Measurements from ENCODE around the gene NUCKS1.
A peak's percentile ranks its signal among the peaks of the same experiment; 100 is the strongest.

Gene NUCKS1

DNA sequence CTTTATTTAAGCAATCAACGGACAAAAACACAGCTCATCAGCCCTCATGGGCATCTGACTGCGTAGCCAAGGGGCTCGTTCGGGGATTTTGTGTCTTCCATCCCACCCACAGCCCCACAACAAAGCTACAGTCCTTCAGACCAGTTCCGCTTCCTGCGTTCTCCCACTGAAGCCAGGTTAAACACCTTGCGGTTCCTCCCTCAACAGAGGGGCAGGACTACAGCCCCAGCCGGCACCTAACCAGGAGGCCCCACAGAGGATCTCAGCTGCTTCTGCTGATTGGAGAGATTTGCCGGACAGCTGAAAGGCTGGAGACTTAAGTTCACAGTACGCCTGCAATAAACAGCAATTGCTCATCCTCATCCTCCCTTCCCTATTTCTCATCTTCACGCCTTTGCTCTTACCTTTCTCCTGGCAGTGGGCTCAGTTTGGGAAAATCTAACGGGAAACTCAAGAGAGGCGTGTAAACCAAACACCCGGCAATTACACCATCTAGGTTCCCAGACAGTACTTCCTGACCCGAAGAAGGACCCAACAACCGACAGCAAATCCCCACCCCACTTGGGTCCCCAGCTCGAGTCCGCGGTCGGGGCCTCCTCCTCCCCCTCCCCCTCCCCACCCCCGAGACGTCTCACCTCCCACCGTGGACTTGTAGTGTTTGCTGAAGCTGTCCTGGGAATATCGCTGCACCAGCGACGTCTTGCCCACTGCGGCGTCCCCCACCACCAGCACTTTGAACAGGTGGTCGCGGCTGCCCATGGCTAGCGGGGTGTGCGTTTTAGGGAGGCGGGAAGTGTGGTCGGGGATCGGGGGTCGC lies 24.4 kb upstream of the NUCKS1 start:
- no peaks in the 10 kb centered on the region for H3K36me3 ChIP-seq (ENCODE audit: control insufficient read depth, insufficient read depth, low read length)
- peak overlapping the region; percentile 98 for H3K4me3 ChIP-seq (ENCODE audit: low read depth, low read length)
- peak overlapping the region; percentile 90 for H2AFZ ChIP-seq
- no peaks in the 10 kb centered on the region for H3K79me2 ChIP-seq
- TF ChIP-seq, protein P1, sequence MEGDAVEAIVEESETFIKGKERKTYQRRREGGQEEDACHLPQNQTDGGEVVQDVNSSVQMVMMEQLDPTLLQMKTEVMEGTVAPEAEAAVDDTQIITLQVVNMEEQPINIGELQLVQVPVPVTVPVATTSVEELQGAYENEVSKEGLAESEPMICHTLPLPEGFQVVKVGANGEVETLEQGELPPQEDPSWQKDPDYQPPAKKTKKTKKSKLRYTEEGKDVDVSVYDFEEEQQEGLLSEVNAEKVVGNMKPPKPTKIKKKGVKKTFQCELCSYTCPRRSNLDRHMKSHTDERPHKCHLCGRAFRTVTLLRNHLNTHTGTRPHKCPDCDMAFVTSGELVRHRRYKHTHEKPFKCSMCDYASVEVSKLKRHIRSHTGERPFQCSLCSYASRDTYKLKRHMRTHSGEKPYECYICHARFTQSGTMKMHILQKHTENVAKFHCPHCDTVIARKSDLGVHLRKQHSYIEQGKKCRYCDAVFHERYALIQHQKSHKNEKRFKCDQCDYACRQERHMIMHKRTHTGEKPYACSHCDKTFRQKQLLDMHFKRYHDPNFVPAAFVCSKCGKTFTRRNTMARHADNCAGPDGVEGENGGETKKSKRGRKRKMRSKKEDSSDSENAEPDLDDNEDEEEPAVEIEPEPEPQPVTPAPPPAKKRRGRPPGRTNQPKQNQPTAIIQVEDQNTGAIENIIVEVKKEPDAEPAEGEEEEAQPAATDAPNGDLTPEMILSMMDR (IDR thresholded peaks at IDR 0.05): no peak
- H3K9ac ChIP-seq: no peak overlapping the region
- H3K9me3 ChIP-seq (ENCODE audit: control insufficient read depth, low read length): no peaks in the 10 kb centered on the region
- H3K27ac ChIP-seq: no peak overlapping the region
- no peaks in the 10 kb centered on the region for H3K4me1 ChIP-seq
- H3K27me3 ChIP-seq (ENCODE audit: control insufficient read depth, insufficient read depth, low read length): no peaks in the 10 kb centered on the region
- peak overlapping the region; percentile 98 for H3K4me2 ChIP-seq (ENCODE audit: low read length)

DNA sequence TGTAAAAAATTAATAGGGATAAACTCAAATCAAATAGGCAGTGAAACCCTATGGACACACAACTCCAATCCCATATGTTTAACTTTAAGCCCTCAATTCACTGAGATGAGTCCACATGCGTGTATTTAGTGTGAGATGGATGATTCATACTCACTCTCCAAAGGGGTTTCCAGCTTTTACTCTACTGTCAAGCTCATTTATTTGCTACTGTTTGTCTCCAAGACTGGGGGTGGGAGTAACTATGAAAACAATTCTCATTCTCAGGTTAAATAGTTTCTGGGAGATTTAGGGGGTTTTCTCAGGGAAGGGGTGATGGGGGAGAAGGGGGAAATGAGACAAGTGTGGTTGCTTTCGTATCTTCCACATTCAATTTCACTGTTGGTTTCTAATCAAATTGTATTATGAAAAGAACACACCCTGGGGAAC lies 22.6 kb upstream of the NUCKS1 start:
- Histone ChIP-seq H2AFZ (no peak overlapping the region), H3K9ac (no peak overlapping the region), H3K79me2 (no peaks in the 10 kb centered on the region), H3K36me3 (ENCODE audit: control insufficient read depth, insufficient read depth, low read length) (no peaks in the 10 kb centered on the region), H3K27me3 (ENCODE audit: control insufficient read depth, insufficient read depth, low read length) (no peaks in the 10 kb centered on the region), H3K4me1 (no peaks in the 10 kb centered on the region), H3K4me2 (ENCODE audit: low read length) (no peak overlapping the region), H3K9me3 (ENCODE audit: control insufficient read depth, low read length) (no peaks in the 10 kb centered on the region), H3K27ac (no peak overlapping the region), H3K4me3 (ENCODE audit: low read depth, low read length) (no peak overlapping the region)
- TF ChIP-seq, protein P1 (IDR thresholded peaks at IDR 0.05): no peak

DNA sequence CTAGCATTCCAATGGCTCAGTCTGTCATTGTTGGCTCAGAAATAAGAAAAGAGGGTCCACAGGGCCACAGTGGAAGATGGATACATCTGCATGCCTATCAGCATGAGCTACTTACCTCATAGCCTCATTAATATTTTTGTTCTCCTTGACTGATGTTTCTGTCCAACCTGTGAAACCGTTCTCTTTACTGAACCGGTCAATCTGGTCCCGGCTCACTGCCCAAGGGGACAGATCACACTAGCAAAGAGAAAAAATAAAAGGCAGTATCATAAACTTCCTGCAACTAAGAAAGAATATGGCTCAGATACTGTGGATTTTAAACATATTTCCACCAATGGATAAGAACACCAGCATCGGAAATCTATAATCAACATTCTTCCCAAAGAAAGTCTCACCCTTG lies 20.6 kb upstream of the NUCKS1 start:
- H3K4me3 ChIP-seq (ENCODE audit: low read depth, low read length): no peak overlapping the region
- no peaks in the 10 kb centered on the region for H3K4me1 ChIP-seq
- no peak overlapping the region for H3K27ac ChIP-seq
- H3K4me2 ChIP-seq (ENCODE audit: low read length): no peak overlapping the region
- no peaks in the 10 kb centered on the region for H3K27me3 ChIP-seq (ENCODE audit: control insufficient read depth, insufficient read depth, low read length)
- H3K9me3 ChIP-seq (ENCODE audit: control insufficient read depth, low read length): no peaks in the 10 kb centered on the region
- H3K9ac ChIP-seq: no peak overlapping the region
- TF ChIP-seq, protein P1 (IDR thresholded peaks at IDR 0.05): no peak
- no peak overlapping the region for H2AFZ ChIP-seq
- H3K79me2 ChIP-seq: no peaks in the 10 kb centered on the region
- no peaks in the 10 kb centered on the region for H3K36me3 ChIP-seq (ENCODE audit: control insufficient read depth, insufficient read depth, low read length)

DNA sequence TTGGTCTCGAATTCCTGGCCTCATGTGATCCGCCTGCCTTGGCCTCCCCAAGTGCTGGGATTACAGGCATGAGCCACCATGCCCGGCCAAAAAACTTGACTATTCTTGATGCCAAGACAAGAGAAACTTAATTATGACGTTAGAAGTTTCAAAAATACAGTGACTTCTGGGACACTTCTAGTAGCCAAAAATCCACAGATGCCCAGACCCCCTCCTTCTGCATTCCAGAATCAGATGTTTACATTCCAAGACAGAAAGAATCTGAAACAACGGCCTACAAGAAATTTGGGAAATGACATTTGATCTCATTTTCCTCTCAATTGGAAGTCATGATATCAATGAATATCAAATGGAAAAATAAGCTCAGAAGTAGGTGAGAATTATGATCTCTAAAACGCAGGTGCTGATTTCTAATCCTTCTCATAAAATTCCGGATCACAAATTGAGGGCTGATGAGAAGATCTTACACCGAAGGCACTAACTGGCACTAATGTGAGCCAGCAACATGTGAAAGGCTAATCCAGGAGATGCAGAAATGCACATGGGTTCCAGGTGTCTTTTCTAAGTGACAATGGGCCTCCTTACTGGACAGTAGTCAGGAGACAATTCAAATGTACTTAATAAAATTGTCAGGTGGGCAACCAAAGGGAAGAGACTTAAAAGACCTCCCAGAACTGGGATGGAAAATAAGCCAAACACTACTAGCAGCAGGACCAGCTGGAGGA lies 19.8 kb upstream of the NUCKS1 start:
- TF ChIP-seq, protein P1 (IDR thresholded peaks at IDR 0.05): no peak
- Histone ChIP-seq H3K27ac (no peak overlapping the region), H3K4me3 (ENCODE audit: low read depth, low read length) (no peak overlapping the region), H3K36me3 (ENCODE audit: control insufficient read depth, insufficient read depth, low read length) (no peaks in the 10 kb centered on the region), H2AFZ (no peak overlapping the region), H3K9me3 (ENCODE audit: control insufficient read depth, low read length) (no peaks in the 10 kb centered on the region), H3K4me1 (no peaks in the 10 kb centered on the region), H3K4me2 (ENCODE audit: low read length) (no peak overlapping the region), H3K27me3 (ENCODE audit: control insufficient read depth, insufficient read depth, low read length) (no peaks in the 10 kb centered on the region), H3K79me2 (no peaks in the 10 kb centered on the region), H3K9ac (no peak overlapping the region)

Measured in parathyroid adenoma (tissue), 2 donors.